Ishikawa (cell line): ENCODE measurements around the gene TMEM255B.

Experiments
- CREB1 ChIP-seq: IDR thresholded peaks from 2 replicates; pipeline ENCODE4 v1.6.1; 2012; ENCODE audit warnings: low read depth
- EP300 ChIP-seq: IDR thresholded peaks from 2 replicates; pipeline ENCODE4 v1.6.1; 2012; ENCODE audit warnings: borderline replicate concordance
- NFIC ChIP-seq: IDR thresholded peaks from 2 replicates; pipeline ENCODE4 v1.6.1; 2012
- RAD21 ChIP-seq: IDR thresholded peaks from 2 replicates; pipeline ENCODE4 v1.6.1; 2012; ENCODE audit warnings: low read depth
- TAF1 ChIP-seq: IDR thresholded peaks from 2 replicates; pipeline ENCODE4 v1.6.1; 2012; ENCODE audit warnings: low read depth, mild to moderate bottlenecking
- YY1 ChIP-seq: IDR thresholded peaks from 2 replicates; pipeline ENCODE4 v1.6.1; 2012; ENCODE audit warnings: low read depth
- ZBTB7A ChIP-seq: IDR thresholded peaks from 2 replicates; pipeline ENCODE4 v1.6.1; 2012; ENCODE audit warnings: low read depth
- TF ChIP-seq, protein P1 (sequence below): IDR thresholded peaks from 2 replicates; pipeline ENCODE4 v1.6.1; 2012
- TF ChIP-seq, protein P2 (sequence below): IDR thresholded peaks from 2 replicates; pipeline ENCODE4 v1.6.1; 2012; ENCODE audit warnings: low read depth, mild to moderate bottlenecking

DNA sequence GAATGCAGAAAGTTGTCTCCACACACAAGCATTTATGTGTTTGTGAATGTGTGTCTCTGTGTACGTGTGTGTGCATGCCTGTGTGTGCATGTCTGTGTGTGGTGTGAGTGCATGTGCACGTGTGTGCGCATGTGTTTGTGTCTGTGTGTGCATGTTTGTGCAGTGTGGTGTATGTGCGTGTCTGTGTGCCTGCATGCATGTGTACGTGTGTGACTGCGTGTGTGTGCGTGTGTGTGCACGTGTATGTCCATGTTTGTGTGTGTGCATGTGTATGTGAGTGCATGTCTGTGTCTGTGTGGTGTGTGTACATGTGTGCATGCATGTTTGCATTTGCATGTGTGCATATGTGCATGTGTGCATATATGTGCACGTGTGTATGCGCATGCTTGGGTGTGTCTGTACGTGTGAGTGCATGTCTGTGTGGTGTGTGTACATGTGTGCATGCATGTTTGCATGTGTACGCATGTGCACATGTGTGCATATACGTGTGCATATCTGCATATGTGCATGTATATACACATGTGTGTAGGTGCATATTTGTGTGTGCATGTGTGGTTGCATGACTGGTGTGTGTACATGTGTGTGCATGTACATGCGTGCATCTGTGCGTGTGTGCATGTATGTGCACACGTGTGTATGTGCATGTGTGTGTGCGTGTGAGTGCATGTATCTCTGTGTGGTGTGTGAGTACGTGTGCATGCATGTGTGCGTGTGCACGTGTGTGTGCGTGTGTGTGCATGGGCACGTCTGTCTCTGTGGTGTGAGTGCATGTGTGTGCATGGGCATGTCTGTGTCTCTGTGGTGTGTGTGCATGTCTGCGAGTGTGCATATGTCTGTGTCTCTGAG is 8.2 kb upstream of the TMEM255B start:
- TF ChIP-seq YY1 (no peak), NFIC (no peak), TAF1 (no peak), CREB1 (no peak), RAD21 (no peak), ZBTB7A (no peak), EP300 (no peak)
- TF ChIP-seq, protein P1, sequence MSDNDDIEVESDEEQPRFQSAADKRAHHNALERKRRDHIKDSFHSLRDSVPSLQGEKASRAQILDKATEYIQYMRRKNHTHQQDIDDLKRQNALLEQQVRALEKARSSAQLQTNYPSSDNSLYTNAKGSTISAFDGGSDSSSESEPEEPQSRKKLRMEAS: no peak
- TF ChIP-seq, protein P2, sequence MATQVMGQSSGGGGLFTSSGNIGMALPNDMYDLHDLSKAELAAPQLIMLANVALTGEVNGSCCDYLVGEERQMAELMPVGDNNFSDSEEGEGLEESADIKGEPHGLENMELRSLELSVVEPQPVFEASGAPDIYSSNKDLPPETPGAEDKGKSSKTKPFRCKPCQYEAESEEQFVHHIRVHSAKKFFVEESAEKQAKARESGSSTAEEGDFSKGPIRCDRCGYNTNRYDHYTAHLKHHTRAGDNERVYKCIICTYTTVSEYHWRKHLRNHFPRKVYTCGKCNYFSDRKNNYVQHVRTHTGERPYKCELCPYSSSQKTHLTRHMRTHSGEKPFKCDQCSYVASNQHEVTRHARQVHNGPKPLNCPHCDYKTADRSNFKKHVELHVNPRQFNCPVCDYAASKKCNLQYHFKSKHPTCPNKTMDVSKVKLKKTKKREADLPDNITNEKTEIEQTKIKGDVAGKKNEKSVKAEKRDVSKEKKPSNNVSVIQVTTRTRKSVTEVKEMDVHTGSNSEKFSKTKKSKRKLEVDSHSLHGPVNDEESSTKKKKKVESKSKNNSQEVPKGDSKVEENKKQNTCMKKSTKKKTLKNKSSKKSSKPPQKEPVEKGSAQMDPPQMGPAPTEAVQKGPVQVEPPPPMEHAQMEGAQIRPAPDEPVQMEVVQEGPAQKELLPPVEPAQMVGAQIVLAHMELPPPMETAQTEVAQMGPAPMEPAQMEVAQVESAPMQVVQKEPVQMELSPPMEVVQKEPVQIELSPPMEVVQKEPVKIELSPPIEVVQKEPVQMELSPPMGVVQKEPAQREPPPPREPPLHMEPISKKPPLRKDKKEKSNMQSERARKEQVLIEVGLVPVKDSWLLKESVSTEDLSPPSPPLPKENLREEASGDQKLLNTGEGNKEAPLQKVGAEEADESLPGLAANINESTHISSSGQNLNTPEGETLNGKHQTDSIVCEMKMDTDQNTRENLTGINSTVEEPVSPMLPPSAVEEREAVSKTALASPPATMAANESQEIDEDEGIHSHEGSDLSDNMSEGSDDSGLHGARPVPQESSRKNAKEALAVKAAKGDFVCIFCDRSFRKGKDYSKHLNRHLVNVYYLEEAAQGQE: no peak
